Measurements from ENCODE around the gene GRIK4.
A peak's percentile ranks its signal among the peaks of the same experiment; 100 is the strongest.

DNA sequence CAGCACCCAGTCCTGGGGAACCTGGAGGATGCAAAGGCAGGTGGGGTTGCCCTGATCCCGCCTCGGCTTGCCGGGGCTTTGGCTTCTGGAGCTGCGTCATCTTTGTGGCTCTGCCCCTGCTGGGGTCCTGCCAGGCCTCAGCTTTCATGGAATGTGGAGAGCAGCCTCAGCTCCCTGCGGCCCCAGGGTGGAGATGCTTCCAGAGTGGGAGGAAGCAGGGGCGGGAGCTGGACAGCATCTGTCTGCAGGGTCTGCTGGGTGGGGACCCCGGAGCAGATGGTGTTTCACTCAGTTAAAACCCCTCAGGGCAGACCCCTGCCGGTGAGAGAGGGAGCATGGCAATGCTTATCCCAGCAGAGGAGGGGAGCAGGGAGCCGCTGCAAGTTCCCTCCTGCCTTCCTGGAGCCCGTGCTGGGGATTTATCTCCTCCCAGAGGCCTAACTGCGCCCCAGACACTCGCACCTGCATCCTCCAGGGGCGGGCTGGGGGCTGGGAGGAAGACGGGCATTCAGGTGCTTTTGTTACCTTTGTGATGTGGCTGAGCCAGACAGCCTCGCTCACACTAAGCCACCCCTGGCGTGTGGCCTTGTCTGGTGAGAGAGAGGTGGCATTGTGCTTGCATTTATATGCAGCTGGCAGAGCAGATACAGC is 15.7 kb downstream of the GRIK4 start:
- TF ChIP-seq, protein P1, sequence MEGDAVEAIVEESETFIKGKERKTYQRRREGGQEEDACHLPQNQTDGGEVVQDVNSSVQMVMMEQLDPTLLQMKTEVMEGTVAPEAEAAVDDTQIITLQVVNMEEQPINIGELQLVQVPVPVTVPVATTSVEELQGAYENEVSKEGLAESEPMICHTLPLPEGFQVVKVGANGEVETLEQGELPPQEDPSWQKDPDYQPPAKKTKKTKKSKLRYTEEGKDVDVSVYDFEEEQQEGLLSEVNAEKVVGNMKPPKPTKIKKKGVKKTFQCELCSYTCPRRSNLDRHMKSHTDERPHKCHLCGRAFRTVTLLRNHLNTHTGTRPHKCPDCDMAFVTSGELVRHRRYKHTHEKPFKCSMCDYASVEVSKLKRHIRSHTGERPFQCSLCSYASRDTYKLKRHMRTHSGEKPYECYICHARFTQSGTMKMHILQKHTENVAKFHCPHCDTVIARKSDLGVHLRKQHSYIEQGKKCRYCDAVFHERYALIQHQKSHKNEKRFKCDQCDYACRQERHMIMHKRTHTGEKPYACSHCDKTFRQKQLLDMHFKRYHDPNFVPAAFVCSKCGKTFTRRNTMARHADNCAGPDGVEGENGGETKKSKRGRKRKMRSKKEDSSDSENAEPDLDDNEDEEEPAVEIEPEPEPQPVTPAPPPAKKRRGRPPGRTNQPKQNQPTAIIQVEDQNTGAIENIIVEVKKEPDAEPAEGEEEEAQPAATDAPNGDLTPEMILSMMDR (IDR thresholded peaks at IDR 0.05), result no peak
- no peak for TF ChIP-seq GABPA (IDR thresholded peaks at IDR 0.05; ENCODE audit: low read depth)
- TF ChIP-seq CHD2 (IDR thresholded peaks at IDR 0.05; ENCODE audit: low read length, partially characterized antibody), result no peak
- no peak for TF ChIP-seq TEAD4 (IDR thresholded peaks at IDR 0.05; ENCODE audit: borderline replicate concordance, insufficient read depth)
- TF ChIP-seq RAD21 (IDR thresholded peaks at IDR 0.05; ENCODE audit: low read length), result peak; percentile 22
- TF ChIP-seq, protein P2, sequence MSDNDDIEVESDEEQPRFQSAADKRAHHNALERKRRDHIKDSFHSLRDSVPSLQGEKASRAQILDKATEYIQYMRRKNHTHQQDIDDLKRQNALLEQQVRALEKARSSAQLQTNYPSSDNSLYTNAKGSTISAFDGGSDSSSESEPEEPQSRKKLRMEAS (IDR thresholded peaks at IDR 0.05; ENCODE audit: low read depth), result no peak
- TF ChIP-seq SIN3A (IDR thresholded peaks at IDR 0.05; ENCODE audit: borderline replicate concordance, low read depth, low read length), result no peak

Data from SK-N-SH (cell line).